ENCODE measurements around the gene NOS1AP. TPM values are rescaled to one million over a fixed set of nuclear protein-coding genes. Genes with fewer than 3 reads are reported as not detected.
"Not testable (repeated sequence)": the region's sequence is repeated elsewhere in the genome, so short reads cannot be mapped to it uniquely, and the experiment has no call there.

NOS1AP gene
- total RNA-seq, 1 experiment from 2014 or later: 2.4 TPM

DNA sequence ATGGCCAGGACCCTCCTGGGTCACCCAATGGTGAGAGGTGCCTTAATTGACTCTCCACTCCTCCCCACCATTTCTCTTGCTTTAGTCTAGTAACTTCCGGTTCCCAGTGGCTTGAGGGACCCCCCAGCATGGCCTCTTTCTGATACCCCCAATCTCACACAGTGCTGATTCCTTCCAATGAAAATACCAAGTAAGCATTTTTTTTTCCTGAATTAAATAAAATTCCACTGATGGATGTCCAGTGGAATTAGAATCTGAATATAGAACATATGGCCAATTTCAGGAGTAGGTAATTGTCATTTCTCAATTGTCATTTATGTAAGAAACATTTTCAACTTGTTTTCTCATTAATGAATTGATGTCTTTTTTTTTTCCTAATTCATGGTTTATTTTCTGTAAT, 9.5 kb downstream of the NOS1AP start:
- Mint-ChIP-seq H3K36me3 (ENCODE audit: insufficient read depth, unreplicated experiment) (no peaks in the 10 kb centered on the region), H3K27ac (ENCODE audit: low read depth, unreplicated experiment) (no peak overlapping the region), H3K4me3 (ENCODE audit: unreplicated experiment) (no peak overlapping the region), H3K4me1 (ENCODE audit: insufficient read depth, unreplicated experiment) (peaks cover 5% of the 10 kb centered on the region), H3K9me3 (ENCODE audit: unreplicated experiment) (peaks cover 8% of the 10 kb centered on the region), H3K27me3 (ENCODE audit: insufficient read depth, unreplicated experiment) (no peaks in the 10 kb centered on the region)
- ChIA-PET CTCF (no interaction called here), POLR2A (no interaction called here)
- no TSS peak for BruUV-seq (replicated peaks)
- TF ChIP-seq CTCF (IDR thresholded peaks at IDR 0.05; ENCODE audit: unreplicated experiment): no peak
- DNase-seq (ENCODE audit: unreplicated experiment): no peak
- intact Hi-C loops (cut with micrococcal nuclease): no loop called here

DNA sequence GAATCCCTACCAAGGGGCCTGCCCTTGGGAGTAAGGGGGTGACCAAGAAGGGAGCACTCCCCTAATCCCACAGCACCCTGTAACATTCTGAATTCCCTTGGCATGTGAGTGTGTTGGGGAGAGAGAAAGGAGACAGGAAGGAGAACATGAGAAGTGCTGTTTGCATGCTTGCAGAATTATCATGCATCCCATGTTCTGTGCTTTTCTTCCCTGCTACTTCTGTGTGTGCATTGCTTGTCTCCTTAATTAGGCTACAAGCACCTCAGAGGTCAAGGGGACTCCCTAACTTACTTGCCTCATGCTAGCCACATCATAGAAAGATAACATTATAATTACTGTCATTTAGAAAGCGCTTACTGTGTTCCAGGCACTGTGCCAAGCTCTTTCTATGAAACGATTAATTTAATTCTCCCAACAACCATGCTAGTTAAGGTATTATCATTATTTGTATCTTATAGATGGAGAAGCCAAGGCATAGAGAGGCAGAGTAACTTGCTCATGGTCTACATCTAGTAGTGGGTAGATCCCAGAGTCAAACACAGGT, 11.1 kb downstream of the NOS1AP start:
- BruUV-seq (replicated peaks): no TSS peak
- Mint-ChIP-seq H3K4me1 (ENCODE audit: insufficient read depth, unreplicated experiment) (peaks cover 5% of the 10 kb centered on the region), H3K36me3 (ENCODE audit: insufficient read depth, unreplicated experiment) (no peaks in the 10 kb centered on the region), H3K27ac (ENCODE audit: low read depth, unreplicated experiment) (peak overlapping the region; percentile 57), H3K4me3 (ENCODE audit: unreplicated experiment) (no peak overlapping the region), H3K9me3 (ENCODE audit: unreplicated experiment) (peaks cover 8% of the 10 kb centered on the region), H3K27me3 (ENCODE audit: insufficient read depth, unreplicated experiment) (no peaks in the 10 kb centered on the region)
- ChIA-PET POLR2A (no interaction called here), CTCF (interaction anchor here (1.7 kb wide), 1 partner anchor 24 kb away, joined by 6 read pairs; no protein-coding TSS in a partner anchor)
- no peak for TF ChIP-seq CTCF (IDR thresholded peaks at IDR 0.05; ENCODE audit: unreplicated experiment)
- peak; percentile 24 for DNase-seq (ENCODE audit: unreplicated experiment)
- intact Hi-C loops (cut with micrococcal nuclease): no loop called here

DNA sequence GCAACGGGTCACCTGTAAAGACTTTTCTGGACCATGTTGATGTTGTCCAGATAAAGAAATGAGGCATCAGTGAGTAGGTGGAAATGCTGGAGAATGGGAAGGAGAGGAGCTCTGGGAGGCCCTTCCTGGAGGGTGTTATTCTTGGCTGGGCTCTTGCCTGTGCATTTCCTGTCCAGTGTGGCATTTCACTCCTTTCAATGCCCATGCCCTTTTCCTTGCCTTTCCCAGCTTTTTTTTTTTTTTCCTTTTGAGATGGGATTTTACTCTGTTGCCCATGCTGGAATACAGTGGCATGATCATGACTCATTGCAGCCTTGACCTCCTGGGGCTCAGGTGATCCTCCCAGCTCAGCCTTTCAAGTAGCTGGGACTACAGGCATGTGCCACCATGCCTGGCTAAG, 11.8 kb downstream of the NOS1AP start:
- ChIA-PET POLR2A (interaction anchor here (0.7 kb wide), 1 partner anchor 1005 kb away, joined by 3 read pairs; no protein-coding TSS in a partner anchor), CTCF (interaction anchor here (0.6 to 1.7 kb wide), 6 partner anchors 18 to 532 kb away, joined by 3 to 6 read pairs (median 3); no protein-coding TSS in a partner anchor)
- intact Hi-C loops (cut with micrococcal nuclease): no loop called here
- TF ChIP-seq CTCF (IDR thresholded peaks at IDR 0.05; ENCODE audit: unreplicated experiment): no peak
- DNase-seq (ENCODE audit: unreplicated experiment): peak; percentile 85
- no peaks in the 10 kb centered on the region for H3K27me3 Mint-ChIP-seq (ENCODE audit: insufficient read depth, unreplicated experiment)
- BruUV-seq (replicated peaks): no TSS peak
- no peak overlapping the region for H3K4me3 Mint-ChIP-seq (ENCODE audit: unreplicated experiment)
- H3K27ac Mint-ChIP-seq (ENCODE audit: low read depth, unreplicated experiment): peak overlapping the region; percentile 57
- no peaks in the 10 kb centered on the region for H3K36me3 Mint-ChIP-seq (ENCODE audit: insufficient read depth, unreplicated experiment)
- peaks cover 5% of the 10 kb centered on the region for H3K4me1 Mint-ChIP-seq (ENCODE audit: insufficient read depth, unreplicated experiment)
- peaks cover 2% of the 10 kb centered on the region for H3K9me3 Mint-ChIP-seq (ENCODE audit: unreplicated experiment)

GRCh38 chr1:162082080-162082479, 12.6 kb downstream of the NOS1AP start:
- H3K4me1 Mint-ChIP-seq (ENCODE audit: insufficient read depth, unreplicated experiment); H3K27me3 Mint-ChIP-seq (ENCODE audit: insufficient read depth, unreplicated experiment); intact Hi-C loops (cut with micrococcal nuclease); H3K4me3 Mint-ChIP-seq (ENCODE audit: unreplicated experiment); BruUV-seq (replicated peaks); H3K36me3 Mint-ChIP-seq (ENCODE audit: insufficient read depth, unreplicated experiment); H3K27ac Mint-ChIP-seq (ENCODE audit: low read depth, unreplicated experiment); H3K9me3 Mint-ChIP-seq (ENCODE audit: unreplicated experiment); DNase-seq (ENCODE audit: unreplicated experiment): not testable (repeated sequence)
- ChIA-PET POLR2A (interaction anchor here (0.7 kb wide), 1 partner anchor 1005 kb away, joined by 3 read pairs; no protein-coding TSS in a partner anchor), CTCF (interaction anchor here (0.8 to 1.3 kb wide), 3 partner anchors 192 to 311 kb away, joined by 3 to 4 read pairs (median 3); no protein-coding TSS in a partner anchor)
